Measurements from ENCODE around the gene CAMK2A.

DNA sequence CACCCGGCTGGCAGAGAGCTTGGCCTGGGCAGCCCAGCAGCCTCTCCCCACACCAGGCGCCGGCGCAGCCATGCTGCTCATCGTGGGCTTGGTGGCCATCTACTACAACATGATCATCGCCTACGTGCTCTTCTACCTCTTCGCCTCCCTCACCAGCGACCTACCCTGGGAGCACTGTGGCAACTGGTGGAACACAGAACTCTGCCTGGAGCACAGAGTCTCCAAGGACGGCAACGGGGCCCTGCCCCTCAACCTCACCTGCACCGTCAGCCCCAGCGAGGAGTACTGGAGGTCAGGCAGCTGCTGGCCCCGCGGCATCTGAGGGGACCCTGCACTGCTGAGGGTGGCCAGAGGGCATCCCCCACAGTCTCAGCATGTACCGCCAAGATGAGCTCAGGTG, 92.6 kb downstream of the CAMK2A start:
- TF ChIP-seq POLR2AphosphoS5 (IDR thresholded peaks at IDR 0.05; ENCODE audit: low read depth, low read length): no peak
- TF ChIP-seq POLR2A (IDR thresholded peaks at IDR 0.05; ENCODE audit: low read depth, low read length): no peak
- TF ChIP-seq TAF1 (IDR thresholded peaks at IDR 0.05; ENCODE audit: borderline replicate concordance, low read depth, low read length): no peak

All from GM12892 (cell line).